H1 (cell line): ENCODE results near the gene MCM7. TPM values are rescaled to one million over a fixed set of nuclear protein-coding genes. Genes with fewer than 3 reads are reported as not detected.

ENCODE experiments used
- ATF2 ChIP-seq: IDR thresholded peaks from 2 replicates; pipeline ENCODE4 v1.6.1; 2012; ENCODE audit warnings: low read length, inconsistent platforms
- CHD7 ChIP-seq: fragments of 300-600 bp; sonication (generic); IDR thresholded peaks from 2 replicates; pipeline ENCODE4 v1.7.1; 2012; ENCODE audit warnings: low read length, moderate library complexity, mild to moderate bottlenecking, inconsistent platforms; ENCODE audit not compliant: insufficient replicate concordance
- HDAC2 ChIP-seq, 2 experiments: fragments of 300-600 bp in 1 of 2; sonication (generic) in 1 of 2; IDR thresholded peaks; 2 replicates each; pipeline ENCODE4 v1.6.1; 2011 to 2012; ENCODE audit warnings: low read depth in 2 of 2, low read length in 2 of 2, mild to moderate bottlenecking in 2 of 2, moderate library complexity in 2 of 2, borderline replicate concordance in 1 of 2, inconsistent platforms in 1 of 2
- HDAC6 ChIP-seq: IDR thresholded peaks from one replicate; pipeline ENCODE4 v1.7.1; 2012; ENCODE audit warnings: low read depth, mild to moderate bottlenecking, inconsistent platforms, low read length, moderate library complexity
- NANOG ChIP-seq: IDR thresholded peaks from 2 replicates; pipeline ENCODE4 v1.6.1; 2011; ENCODE audit warnings: low read length, low read depth, mild to moderate bottlenecking, inconsistent platforms; ENCODE audit not compliant: insufficient read depth, poor library complexity, severe bottlenecking
- PHF8 ChIP-seq: fragments of 200-600 bp; sonication (generic); conservative IDR thresholded peaks from 2 replicates; pipeline ENCODE4 v1.7.1; 2012; ENCODE audit warnings: low read depth, mild to moderate bottlenecking, inconsistent platforms, low read length, moderate library complexity
- SIX5 ChIP-seq: IDR thresholded peaks from 2 replicates; pipeline ENCODE4 v1.6.1; 2011; ENCODE audit warnings: mild to moderate bottlenecking, low read depth, low read length
- SP4 ChIP-seq: IDR thresholded peaks from 2 replicates; pipeline ENCODE4 v1.6.1; 2012; ENCODE audit warnings: low read length, inconsistent platforms
- polyA plus RNA-seq, 7 experiments: library from polyadenylated mRNA; depleted of rRNA in 3 of 7; stranded (reverse) in 5 of 7; unstranded in 2 of 7; fragments of >200 nt in 5 of 7; fragments of 200-250 nt in 2 of 7; gene quantifications; 1 replicate in 5 of 7; 2 replicates in 1 of 7; 4 replicates in 1 of 7; pipeline versions ENCODE4 v1.2.1 to v1.2.3, GENCODE V29; 2011 to 2013; ENCODE audit warnings: missing spikeins in 2 of 7, mixed read lengths in 2 of 7
- total RNA-seq: library from RNA; stranded (reverse); fragmentation: NEBNext Ultra II Directional; extraction: Animal tissue kit (Norgen Biotek cat#: 25700); gene quantifications from 2 replicates; pipeline ENCODE4 v1.2.1, GENCODE V29; 2021

MCM7 gene
- total and polyA plus RNA-seq, 2 of the 8 experiments (the other 6 are each of a cell fraction or from before 2014, with no cell fraction given): 313 to 344 TPM

- TF ChIP-seq HDAC2 (IDR thresholded peaks at IDR 0.05; ENCODE audit: borderline replicate concordance in 1 of 2, low read depth in 2 of 2, low read length in 2 of 2) (0 out of 4 replicates have a peak, but pooled peaks of 1 of the 2 experiments have one; percentile 45), ATF2 (no peak), HDAC6 (no peak), CHD7 (no peak), NANOG (no peak), SP4 (peak; percentile 94), PHF8 (peak; percentile 56), SIX5 (no peak)
Observed at GRCh38 chr7:100148559-100149328, 47.5 kb upstream of the MCM7 start, which contains the start of gene LAMTOR4 (continued).
